CD14-positive monocyte (primary cell): ENCODE results near the gene TRIM9. TPM values are rescaled to one million over a fixed set of nuclear protein-coding genes. Genes with fewer than 3 reads are reported as not detected.

Source experiments
- DNase-seq, 3 donors: peaks; one replicate each; pipeline ENCODE4 v3.0.0-alpha.2; 2011 to 2022
- H2AFZ ChIP-seq: 2 replicates; pipeline ENCODE4 v1.6.0; 2012; ENCODE audit warnings: mild to moderate bottlenecking, low read depth, low read length, inconsistent platforms; ENCODE audit not compliant: insufficient read depth, poor library complexity, severe bottlenecking
- H3K27ac ChIP-seq, 2 donors: 1 replicate in 1 of 2; 2 replicates in 1 of 2; pipeline ENCODE4 v1.5.1; 2012 to 2013; ENCODE audit warnings: low read length in 2 of 2, control low read depth in 1 of 2, inconsistent platforms in 1 of 2, low read depth in 1 of 2, mild to moderate bottlenecking in 1 of 2
- H3K27me3 ChIP-seq, 2 donors: one replicate each; pipeline versions ENCODE4 v1.6.0 to v1.6.1; 2011 to 2013; ENCODE audit warnings: low read length in 2 of 2; ENCODE audit not compliant: control insufficient read depth in 2 of 2, insufficient read depth in 2 of 2
- H3K36me3 ChIP-seq, 2 donors: replicated peaks in 1 of 2; 1 replicate in 1 of 2; 2 replicates in 1 of 2; pipeline versions ENCODE4 v1.5.1 to v1.6.1; 2012 to 2013; ENCODE audit warnings: low read length in 2 of 2, control low read depth in 1 of 2, inconsistent platforms in 1 of 2, mild to moderate bottlenecking in 1 of 2; ENCODE audit not compliant: insufficient read depth in 2 of 2, control insufficient read depth in 1 of 2
- H3K4me1 ChIP-seq, 2 donors: 1 replicate in 1 of 2; 2 replicates in 1 of 2; pipeline versions ENCODE4 v1.5.1 to v1.6.1; 2012 to 2013; ENCODE audit warnings: low read length in 2 of 2, control low read depth in 1 of 2, inconsistent platforms in 1 of 2, mild to moderate bottlenecking in 1 of 2, moderate library complexity in 1 of 2; ENCODE audit not compliant: insufficient read depth in 2 of 2, control insufficient read depth in 1 of 2
- H3K4me2 ChIP-seq: replicated peaks from 2 replicates; pipeline ENCODE3; 2012; ENCODE audit warnings: low read length, moderate library complexity, mild to moderate bottlenecking; ENCODE audit not compliant: poor library complexity, severe bottlenecking; ENCODE audit errors: extremely low read depth
- H3K4me3 ChIP-seq, 3 experiments: fragments of 200-600 bp in 1 of 3; sonication (generic) in 1 of 3; replicated peaks in 1 of 3; 1 replicate in 2 of 3; 2 replicates in 1 of 3; pipeline ENCODE4 v1.5.1; 2011 to 2013; ENCODE audit warnings: low read length in 3 of 3, mild to moderate bottlenecking in 3 of 3, control low read depth in 2 of 3, low read depth in 2 of 3, inconsistent platforms in 1 of 3, moderate library complexity in 1 of 3
- H3K79me2 ChIP-seq: 2 replicates; pipeline ENCODE4 v1.6.0; 2012; ENCODE audit warnings: mild to moderate bottlenecking, control low read depth, inconsistent platforms, low read length, moderate library complexity; ENCODE audit not compliant: insufficient read depth
- H3K9ac ChIP-seq: 2 replicates; pipeline ENCODE4 v1.6.0; 2017; ENCODE audit warnings: low read length, mild to moderate bottlenecking; ENCODE audit not compliant: insufficient read depth, poor library complexity, severe bottlenecking
- H3K9me3 ChIP-seq, 2 donors: replicated peaks in 1 of 2; 1 replicate in 1 of 2; 2 replicates in 1 of 2; pipeline versions ENCODE4 v1.5.1 to v1.6.1; 2012 to 2013; ENCODE audit warnings: low read length in 2 of 2, control low read depth in 1 of 2; ENCODE audit not compliant: control insufficient read depth in 1 of 2, insufficient read depth in 1 of 2
- H4K20me1 ChIP-seq: 2 replicates; pipeline ENCODE4 v1.6.0; 2012; ENCODE audit warnings: mild to moderate bottlenecking, low read length, control low read depth, moderate library complexity; ENCODE audit not compliant: insufficient read depth
- H3K27ac Mint-ChIP-seq, 7 donors: one replicate each; pipeline ENCODE4 v1.8.0; 2020; ENCODE audit warnings: mild to moderate bottlenecking in 7 of 7, mixed read lengths in 7 of 7, moderate library complexity in 6 of 7, inconsistent platforms in 2 of 7
- H3K27me3 Mint-ChIP-seq, 3 donors: one replicate each; pipeline ENCODE4 v1.8.0; 2021 to 2022; ENCODE audit warnings: low read depth in 3 of 3, mild to moderate bottlenecking in 3 of 3, mixed read lengths in 3 of 3, moderate library complexity in 3 of 3, inconsistent platforms in 1 of 3
- H3K36me3 Mint-ChIP-seq, 2 donors: one replicate each; pipeline ENCODE4 v1.8.0; 2020; ENCODE audit warnings: mixed read lengths in 2 of 2, inconsistent platforms in 1 of 2, mild to moderate bottlenecking in 1 of 2
- H3K4me1 Mint-ChIP-seq: one replicate; pipeline ENCODE4 v1.8.0; 2020; ENCODE audit warnings: mild to moderate bottlenecking, mixed read lengths
- H3K4me3 Mint-ChIP-seq, 2 donors: one replicate each; pipeline ENCODE4 v1.8.0; 2020; ENCODE audit warnings: mild to moderate bottlenecking in 2 of 2, mixed read lengths in 2 of 2, moderate library complexity in 1 of 2
- H3K9me3 Mint-ChIP-seq, 7 donors: one replicate each; pipeline ENCODE4 v1.8.0; 2020 to 2022; ENCODE audit warnings: mixed read lengths in 7 of 7, mild to moderate bottlenecking in 6 of 7, moderate library complexity in 6 of 7, inconsistent platforms in 2 of 7
- WGBS: methylation state at CpG from one replicate; pipeline ENCODE4 v1.1.5; 2013; ENCODE audit warnings: missing lambda C conversion rate; ENCODE audit not compliant: insufficient coverage; 5-methylcytosine and 5-hydroxymethylcytosine counted together
- intact Hi-C, 2 donors: fragments of 100-400 bp; cut with micrococcal nuclease; formaldehyde crosslinking; loops; one replicate each; pipeline versions ENCODE4 v1.15.0 to v1.15.1; 2023
- polyA plus RNA-seq, 3 donors: library from polyadenylated mRNA; depleted of rRNA in 1 of 3; unstranded in 2 of 3; stranded (reverse) in 1 of 3; fragments of 300-500 nt in 2 of 3; fragments of >200 nt in 1 of 3; fragmentation: Illumina TruSeq in 2 of 3; gene quantifications; 1 replicate in 2 of 3; 2 replicates in 1 of 3; pipeline ENCODE4 v1.2.3, GENCODE V29; 2012 to 2021
- TF ChIP-seq, protein P1 (sequence below): fragments of 200-600 bp; IDR thresholded peaks from one replicate; pipeline ENCODE4 v1.8.0; 2022; ENCODE audit warnings: antibody characterized with exemption, mild to moderate bottlenecking

The TRIM9 gene
- polyA plus RNA-seq, 3 donors, result 0.01 TPM; not detected in 2

GRCh38 chr14:50978888-50979287, 116.0 kb downstream of the TRIM9 start:
- peak overlapping the region in 1 of 7 donors; percentile 8 for H3K27ac Mint-ChIP-seq
- Histone ChIP-seq H2AFZ (no peak overlapping the region), H3K9ac (no peak overlapping the region), H3K79me2 (no peaks in the 10 kb centered on the region), H3K27ac (no peak overlapping the region), H4K20me1 (no peaks in the 10 kb centered on the region), H3K4me3 (no peak overlapping the region), H3K4me2 (no peak overlapping the region), H3K27me3 (no peaks in the 10 kb centered on the region), H3K36me3 (no peaks in the 10 kb centered on the region), H3K9me3 (no peaks in the 10 kb centered on the region), H3K4me1 (peaks cover 6 to 7% of the 10 kb centered on the region in 2 donors)
- H3K4me1 Mint-ChIP-seq, result peaks cover 7% of the 10 kb centered on the region
- 100% methylated on average over 1 of the region's 4 CpGs for WGBS
- H3K9me3 Mint-ChIP-seq, result no peaks in the 10 kb centered on the region
- no peaks in the 10 kb centered on the region for H3K36me3 Mint-ChIP-seq
- DNase-seq, result no peak
- intact Hi-C loops, result no loop called here
- H3K4me3 Mint-ChIP-seq, result no peak overlapping the region
- H3K27me3 Mint-ChIP-seq, result no peaks in the 10 kb centered on the region
- TF ChIP-seq, protein P1, sequence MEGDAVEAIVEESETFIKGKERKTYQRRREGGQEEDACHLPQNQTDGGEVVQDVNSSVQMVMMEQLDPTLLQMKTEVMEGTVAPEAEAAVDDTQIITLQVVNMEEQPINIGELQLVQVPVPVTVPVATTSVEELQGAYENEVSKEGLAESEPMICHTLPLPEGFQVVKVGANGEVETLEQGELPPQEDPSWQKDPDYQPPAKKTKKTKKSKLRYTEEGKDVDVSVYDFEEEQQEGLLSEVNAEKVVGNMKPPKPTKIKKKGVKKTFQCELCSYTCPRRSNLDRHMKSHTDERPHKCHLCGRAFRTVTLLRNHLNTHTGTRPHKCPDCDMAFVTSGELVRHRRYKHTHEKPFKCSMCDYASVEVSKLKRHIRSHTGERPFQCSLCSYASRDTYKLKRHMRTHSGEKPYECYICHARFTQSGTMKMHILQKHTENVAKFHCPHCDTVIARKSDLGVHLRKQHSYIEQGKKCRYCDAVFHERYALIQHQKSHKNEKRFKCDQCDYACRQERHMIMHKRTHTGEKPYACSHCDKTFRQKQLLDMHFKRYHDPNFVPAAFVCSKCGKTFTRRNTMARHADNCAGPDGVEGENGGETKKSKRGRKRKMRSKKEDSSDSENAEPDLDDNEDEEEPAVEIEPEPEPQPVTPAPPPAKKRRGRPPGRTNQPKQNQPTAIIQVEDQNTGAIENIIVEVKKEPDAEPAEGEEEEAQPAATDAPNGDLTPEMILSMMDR, result no peak

GRCh38 chr14:50978529-50978871, 116.4 kb downstream of the TRIM9 start:
- H3K4me3 ChIP-seq, result no peak overlapping the region
- H3K27ac ChIP-seq, result no peak overlapping the region
- no peaks in the 10 kb centered on the region for H3K27me3 Mint-ChIP-seq
- DNase-seq, result no peak
- H3K4me2 ChIP-seq, result no peak overlapping the region
- peaks cover 6 to 7% of the 10 kb centered on the region in 2 donors for H3K4me1 ChIP-seq
- intact Hi-C loops, result no loop called here
- no peaks in the 10 kb centered on the region for H3K36me3 ChIP-seq
- H3K9me3 ChIP-seq, result no peaks in the 10 kb centered on the region
- WGBS, result 70% methylated on average over 3 of the region's 3 CpGs
- H2AFZ ChIP-seq, result peak overlapping the region; percentile 43
- H3K9ac ChIP-seq, result no peak overlapping the region
- no peaks in the 10 kb centered on the region for H3K36me3 Mint-ChIP-seq
- TF ChIP-seq, protein P1, result no peak
- no peaks in the 10 kb centered on the region for H4K20me1 ChIP-seq
- peaks cover 7% of the 10 kb centered on the region for H3K4me1 Mint-ChIP-seq
- no peaks in the 10 kb centered on the region for H3K27me3 ChIP-seq
- peak overlapping the region in 1 of 2 donors; percentile 15 for H3K4me3 Mint-ChIP-seq
- peak overlapping the region in 2 of 7 donors; percentile 48 to 67 for H3K27ac Mint-ChIP-seq
- H3K79me2 ChIP-seq, result no peaks in the 10 kb centered on the region
- no peaks in the 10 kb centered on the region for H3K9me3 Mint-ChIP-seq
